HG02938 (cell line): Measurements from ENCODE around the gene ARHGDIG.
"Not testable (repeated sequence)": the region's sequence is repeated elsewhere in the genome, so short reads cannot be mapped to it uniquely, and the experiment has no call there.

Source experiments
- ATAC-seq: cut with Tn5 transposase; IDR thresholded peaks from one replicate; pipeline ENCODE4 v1.9.1; 2021; ENCODE audit warnings: mild to moderate bottlenecking, moderate library complexity; ENCODE audit not compliant: unreplicated experiment

Gene ARHGDIG

DNA sequence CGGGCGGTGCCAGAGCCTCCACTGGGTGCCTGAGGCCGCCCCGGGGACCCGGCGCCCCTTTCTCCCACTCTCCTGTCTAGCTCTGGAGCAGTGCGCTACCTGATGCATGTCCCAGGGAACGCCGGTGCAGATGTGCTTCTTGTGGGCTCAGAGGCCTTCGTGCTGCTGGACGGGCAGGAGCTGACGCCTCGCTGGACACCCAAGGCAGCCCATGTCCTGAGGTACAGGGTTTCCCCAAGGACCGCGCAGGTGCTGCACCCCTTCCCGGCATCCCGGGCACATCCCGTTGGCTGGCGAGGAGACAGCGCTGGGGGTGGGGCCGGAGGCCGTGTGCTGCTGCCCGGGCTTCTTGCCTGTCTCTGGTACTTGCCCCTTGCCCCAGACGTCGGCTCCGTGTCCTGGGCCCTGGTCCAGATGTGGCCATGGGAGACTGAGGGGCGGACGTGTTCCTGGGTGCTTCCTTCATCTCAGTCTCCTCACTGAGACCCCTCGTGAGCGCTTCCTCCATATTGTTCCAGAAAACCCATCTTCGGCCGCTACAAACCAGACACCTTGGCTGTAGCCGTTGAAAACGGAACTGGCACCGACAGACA, 17.1 kb upstream of the ARHGDIG start:
- no peak for ATAC-seq

DNA sequence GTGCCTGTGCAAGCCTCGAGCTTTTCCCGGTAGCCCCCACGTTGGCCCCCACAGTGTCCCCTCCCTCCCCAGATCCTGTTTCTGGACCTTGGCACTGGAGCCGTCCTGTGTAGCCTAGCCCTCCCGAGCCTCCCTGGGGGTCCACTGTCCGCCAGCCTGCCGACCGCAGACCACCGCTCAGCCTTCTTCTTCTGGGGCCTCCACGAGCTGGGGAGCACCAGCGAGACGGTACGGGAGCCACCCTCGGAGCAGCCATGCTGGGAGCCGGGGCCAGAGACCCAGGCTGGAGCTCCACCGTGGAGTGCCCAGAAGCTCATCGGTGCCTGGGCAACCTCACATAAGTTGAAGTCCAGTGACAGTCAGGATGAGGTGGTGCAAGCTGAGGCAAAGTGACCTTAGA, 16.4 kb upstream of the ARHGDIG start:
- no peak for ATAC-seq

DNA sequence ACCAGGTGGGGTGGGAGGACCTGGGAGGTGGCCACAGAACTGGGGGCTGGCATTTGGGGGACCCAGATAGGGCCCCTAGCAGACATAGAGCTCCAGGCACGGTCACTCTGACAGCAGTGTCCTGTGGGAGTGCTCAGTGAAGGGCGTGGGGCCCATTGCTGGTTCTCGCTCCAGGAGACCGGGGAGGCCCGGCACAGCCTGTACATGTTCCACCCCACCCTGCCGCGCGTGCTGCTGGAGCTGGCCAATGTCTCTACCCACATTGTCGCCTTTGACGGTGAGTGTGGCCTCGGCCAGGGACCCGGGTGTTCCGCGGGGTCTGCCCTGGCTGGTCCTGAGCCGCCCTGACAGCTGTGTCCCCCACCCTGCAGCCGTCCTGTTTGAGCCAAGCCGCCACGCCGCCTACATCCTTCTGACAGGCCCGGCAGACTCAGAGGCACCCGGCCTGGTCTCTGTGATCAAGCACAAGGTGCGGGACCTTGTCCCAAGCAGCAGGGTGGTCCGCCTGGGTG, 15.9 kb upstream of the ARHGDIG start:
- ATAC-seq, result no peak

DNA sequence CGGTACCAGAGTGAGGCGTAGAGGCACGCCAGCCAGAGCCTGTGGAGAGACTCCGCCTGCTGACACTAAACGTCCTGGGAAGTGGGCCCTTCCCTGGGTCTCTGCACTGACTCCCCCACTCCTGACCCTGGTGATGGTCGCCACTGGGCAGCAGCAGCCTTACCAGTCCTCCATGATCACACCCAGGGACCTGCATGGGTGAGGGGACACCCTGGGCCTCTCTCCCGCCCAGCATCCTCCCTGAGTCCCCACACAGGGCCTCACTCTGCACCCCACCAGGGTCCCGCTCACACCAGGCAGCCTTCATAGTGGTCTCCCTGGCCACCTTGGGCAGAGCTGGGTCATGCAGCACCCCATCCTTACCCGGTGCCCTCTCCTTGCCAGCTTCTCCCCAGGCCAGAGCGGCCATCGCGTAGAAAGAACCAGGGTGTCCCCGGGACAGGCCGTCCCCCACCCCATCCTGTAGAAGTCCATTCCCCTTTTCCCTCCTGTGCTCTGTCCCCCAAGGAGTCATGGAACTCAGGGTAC, 15.3 kb upstream of the ARHGDIG start:
- ATAC-seq, result no peak

DNA sequence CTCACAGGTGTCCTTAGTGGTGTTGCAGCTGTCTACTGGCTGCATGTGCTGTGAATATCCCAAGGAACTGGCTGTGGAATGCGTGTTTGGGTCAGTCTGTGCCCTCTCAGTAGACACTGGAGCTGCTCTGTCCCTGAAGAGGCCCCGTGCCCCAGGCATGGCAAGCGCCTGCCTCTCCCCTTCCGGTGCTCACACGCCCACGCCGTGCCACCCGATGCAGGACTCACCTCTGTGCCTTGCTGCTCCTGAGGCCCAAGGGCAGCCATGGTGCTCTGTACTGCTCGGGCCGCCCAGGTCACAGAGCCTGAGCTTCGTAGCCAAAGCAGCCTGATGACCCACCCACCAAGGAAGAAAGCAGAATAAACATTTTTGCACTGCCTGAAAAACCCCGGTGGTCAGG, 14.7 kb upstream of the ARHGDIG start:
- no peak for ATAC-seq

DNA sequence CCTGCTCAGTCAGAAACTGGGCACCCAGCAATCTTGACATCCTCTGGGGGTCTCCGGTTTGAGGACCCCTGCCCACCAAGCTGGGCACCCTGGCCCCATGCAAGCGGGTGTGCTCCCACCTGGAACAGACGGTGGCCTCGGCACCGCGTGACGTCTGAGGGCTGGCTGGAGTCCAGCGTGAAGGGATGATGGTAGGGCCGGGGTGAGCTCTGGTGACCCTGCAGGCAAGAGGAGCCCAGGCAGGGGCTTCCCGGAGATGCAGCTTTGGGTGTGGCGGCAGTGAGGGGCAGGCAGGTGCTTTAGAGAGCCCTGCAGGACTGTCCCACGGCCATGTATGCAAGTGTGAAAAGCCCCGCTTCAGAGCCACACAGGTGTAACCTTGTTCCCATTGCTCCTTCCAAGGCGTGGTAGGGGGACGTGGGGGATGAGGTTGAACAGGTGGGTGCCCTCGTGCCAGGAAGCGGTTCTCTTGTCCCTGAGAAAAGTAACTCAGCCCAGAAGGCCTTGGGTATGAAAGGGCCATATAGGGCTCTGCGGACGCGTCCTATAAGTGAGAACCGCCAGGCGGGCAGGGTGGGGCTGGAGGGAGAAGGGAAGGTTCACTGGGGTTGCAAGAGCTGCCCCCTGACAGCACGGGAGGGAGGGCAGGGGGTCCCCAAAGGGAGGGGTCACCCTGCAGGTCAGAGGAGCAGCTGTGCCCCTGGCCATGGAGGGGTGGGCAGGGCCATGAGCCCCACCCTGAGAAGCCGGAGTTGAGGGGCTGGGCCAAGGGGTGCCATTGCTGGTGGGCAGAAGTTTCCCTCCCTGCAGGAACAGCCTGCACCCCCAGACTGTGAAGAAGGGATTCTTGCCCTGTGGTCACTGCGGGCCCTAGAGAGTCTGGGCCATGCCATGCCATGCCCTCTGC, 13.9 kb upstream of the ARHGDIG start:
- no peak for ATAC-seq

DNA sequence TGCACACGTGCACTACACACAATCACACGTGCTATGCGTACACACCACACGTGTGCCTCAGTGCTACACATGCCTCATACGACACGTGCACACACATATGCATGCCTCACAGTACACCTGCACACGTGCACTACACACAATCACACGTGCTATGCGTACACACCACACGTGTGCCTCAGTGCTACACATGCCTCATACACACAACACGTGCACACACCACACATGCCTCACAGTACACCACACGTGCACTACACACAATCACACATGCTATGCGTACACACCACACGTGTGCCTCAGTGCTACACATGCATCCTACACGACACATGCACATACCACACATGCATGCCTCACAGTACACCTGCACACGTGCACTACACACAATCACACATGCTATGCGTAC, 12.8 kb upstream of the ARHGDIG start:
- not testable (repeated sequence) for ATAC-seq

DNA sequence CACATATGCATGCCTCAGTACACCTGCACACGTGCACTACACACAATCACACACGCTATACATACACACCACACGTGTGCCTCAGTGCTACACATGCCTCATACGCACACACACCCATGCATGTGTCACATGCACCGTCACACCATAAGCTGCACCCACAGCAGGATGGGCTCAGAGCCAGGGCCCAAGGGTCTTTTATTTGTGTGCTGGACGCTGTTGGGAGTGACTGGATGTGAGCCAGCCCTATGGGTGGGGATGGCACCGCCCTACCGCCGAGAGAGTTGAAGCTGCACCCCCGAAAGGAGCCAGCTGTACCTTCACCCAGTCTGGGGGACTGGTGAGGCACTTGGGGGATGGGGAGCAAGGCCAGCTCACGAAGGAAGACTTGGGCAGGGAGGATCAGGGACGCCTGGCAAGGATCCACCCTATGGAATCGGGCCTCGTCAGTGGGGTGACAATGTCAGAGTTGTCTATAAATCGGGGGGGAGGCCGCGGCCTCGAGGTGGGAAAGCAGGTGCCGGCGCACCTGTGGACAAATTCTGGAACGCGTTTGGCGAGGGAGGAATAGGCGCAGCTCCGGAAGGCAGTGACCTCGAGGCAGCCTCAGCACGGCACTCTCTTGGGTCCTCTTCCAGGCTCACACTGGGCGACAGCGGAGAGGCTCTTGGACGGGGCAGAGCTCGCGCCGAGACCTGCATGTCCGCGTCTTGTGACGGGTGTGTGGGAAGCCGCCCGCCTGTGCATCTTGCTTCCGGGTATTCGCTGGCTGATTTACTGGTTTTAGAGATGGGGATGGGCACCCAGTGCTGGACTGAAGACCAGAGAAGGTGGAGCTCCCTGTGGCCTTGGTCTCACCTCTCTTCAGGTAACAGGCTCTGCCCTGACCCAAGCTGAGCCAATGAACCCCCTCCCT, 12.0 kb upstream of the ARHGDIG start:
- no peak for ATAC-seq

DNA sequence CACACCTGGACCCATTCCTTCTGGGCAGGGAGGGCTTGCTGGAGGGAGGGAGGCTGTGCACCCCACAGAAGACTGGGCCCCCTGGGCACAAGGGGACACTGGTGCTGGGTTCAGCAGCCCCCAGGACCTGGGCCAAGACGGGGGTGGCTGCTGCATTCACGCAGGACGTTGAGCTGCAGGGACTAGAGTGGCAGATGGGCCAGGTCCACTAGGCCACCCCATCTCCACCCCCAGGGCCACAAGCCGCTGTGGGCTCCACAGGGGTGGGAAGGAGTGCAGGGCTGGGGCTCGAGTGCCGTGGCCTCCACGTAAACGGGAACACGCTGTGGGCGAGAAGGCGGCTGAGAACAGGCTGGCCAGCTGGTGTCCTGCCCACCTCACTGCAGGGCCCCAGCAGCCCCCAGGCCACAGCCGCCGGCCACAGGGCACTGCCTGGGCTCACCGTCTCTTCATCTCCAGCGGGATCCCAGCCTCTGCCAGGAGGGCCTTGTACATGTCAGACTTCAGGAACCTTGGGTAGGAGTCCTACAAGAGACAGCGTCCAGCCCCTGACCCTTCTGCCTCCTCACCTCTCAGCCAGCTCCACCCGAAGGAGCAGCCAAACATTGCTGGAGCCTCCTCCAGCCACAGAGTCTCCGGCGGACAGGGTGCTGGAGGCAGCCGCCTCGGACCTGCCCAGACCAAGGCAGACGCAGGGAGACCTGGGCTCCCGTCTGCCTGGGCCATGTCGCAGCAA, 11.2 kb upstream of the ARHGDIG start:
- no peak for ATAC-seq

DNA sequence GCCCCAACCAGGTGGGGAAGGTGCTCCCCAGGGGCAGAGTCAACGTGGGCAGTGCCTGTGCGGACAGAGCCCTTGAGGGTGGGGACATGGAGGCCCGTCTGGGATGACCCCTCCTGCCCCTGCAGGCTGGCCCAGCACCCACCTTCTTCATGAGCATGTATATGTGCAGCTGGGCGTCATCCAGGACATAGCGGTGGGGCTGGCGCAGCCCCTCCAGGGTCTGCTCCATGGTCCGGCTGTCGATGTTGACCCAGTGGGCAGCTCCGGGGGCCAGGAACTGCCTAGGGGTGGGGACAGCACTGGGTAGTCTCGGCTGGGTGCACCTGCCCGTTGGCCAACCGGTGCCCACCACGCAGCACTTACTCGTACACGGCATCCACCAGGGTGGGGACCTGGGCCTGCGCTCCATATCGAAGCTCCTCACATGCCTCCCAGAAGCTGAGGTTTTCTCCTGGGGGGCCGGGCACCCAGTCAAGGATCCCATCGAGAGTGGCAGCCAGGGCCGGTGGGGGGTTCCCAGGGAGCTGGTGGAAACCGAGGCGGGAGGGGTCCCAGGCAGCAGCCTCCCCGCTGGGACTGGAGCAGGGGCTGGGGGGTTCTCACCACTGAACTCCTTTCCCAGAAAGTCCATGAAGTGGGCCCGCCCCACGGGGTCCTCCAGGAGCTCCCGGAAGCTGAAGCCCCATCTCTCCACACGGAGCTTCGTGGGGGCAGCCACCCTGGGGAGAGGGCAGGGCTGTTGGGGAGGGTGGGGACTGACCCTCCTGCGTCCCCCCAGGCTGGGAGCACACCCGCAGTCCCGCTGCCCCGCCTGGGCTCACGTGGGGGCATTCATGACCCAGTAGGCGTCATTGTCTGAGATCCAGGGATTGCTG, 9.8 kb upstream of the ARHGDIG start:
- ATAC-seq, result no peak

DNA sequence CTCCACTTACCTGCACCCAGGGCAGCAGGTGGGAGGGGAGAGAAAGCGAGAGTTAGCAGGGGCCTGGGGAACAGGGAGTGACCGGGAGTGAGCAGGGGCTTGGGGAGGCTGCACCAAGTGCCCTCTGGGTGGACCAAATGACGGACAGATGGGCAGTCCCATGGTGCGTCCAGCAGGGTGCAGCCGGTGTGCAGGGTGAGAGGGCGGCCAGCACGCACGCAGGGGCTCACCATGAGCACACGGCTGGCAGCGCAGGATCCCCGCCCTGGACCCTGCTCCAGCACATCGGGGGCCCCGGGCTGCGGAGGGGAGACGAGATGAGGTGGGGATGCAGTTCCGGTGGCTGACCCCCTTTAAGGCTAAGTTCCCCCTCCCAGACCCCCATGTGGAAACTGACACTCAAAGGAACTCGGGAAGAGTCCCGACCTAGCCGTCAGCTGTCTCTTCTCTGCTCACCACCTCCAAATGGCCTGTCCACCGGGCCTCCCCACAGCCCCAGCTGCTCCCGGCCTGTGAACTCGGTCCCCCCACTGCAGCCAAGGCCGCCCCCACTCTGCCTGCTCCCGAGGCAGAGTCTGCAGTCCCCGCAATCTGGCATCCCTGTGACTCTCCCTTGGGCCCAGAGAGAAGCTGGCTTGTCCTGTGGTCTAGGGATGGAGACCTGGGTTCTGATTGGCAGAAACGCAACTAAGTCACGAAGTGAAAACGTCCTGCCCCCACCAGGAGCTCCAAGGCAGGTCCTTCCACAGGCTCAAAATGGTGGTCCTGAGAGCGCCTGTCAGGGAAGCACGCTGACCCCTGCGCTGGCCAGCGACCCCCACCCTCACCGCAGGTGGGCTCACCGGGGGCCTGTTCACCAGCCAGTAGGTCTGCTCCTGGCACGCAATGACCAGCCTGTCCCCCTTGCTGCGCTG, 7.5 kb upstream of the ARHGDIG start:
- no peak for ATAC-seq

DNA sequence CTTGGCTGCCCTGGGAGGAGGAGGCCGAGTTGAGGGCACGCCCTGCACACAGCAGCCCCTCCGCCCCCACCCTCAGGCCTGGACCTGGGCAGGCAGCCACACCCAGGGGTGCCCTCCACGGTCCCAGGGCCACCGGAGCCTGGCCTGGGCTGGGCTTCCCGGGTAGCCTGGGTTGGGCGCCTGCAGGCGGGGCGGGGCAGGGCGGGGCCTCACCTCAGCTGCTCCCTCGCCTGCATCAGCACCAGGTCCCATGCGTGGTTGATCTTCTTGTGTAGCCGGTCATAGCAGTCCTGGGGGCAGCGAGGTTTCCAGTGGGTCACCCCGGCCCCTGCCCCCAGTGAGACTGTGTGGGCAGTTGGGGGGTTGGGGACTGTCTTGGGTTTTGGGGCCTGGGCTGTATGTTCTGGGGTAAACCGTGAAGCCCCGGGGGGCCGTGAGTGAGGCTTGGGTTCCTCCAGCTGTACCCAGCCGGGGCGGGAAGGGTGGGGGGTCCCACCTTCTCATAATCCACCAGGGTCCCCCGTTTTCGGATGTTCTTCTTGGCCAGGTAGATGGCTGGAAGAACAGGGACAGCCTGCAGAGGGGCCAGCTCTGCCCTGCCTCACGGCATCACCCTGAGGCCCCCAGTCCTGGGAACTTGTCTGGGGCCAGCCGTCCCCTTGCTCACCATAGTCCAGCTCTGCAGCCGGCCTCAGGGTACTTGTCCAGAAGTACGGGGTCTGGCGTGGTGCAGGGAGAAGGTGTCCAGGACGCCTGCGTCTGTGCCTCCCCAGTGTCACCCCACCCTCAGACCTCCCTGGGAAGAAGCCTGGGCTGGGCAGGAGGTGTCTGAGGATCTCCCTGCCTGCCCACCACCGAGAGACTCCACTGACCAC, 6.6 kb upstream of the ARHGDIG start:
- ATAC-seq, result no peak

DNA sequence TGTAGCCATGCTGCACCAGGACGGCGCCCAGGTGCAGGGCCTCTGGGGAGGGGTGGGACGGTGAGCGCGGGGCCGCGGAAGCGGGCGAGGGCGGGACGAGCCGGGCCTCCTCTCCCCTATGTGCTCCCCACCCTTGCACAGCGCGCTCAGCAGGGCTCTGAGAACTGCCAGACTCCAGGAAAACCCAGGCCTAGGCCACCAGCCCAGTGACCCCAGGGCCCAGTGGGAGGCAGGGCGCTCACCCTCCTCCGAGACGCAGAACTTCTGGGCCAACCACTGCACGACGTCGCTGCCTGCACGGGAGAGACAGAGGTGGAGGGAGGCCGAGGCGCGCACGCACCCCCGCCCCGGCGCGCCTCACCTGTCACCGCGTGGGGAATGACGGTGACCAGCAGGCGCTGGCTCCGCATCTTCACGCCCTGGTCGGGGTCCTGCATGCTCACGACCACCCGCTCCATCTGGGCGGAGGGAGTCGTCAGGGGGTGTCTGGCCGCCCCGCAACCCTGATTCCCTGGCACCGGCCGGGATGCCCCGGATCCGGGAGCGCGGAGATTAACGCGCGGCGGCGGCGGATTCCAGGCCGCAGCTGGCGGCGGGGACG, 5.2 kb upstream of the ARHGDIG start:
- ATAC-seq, result no peak

DNA sequence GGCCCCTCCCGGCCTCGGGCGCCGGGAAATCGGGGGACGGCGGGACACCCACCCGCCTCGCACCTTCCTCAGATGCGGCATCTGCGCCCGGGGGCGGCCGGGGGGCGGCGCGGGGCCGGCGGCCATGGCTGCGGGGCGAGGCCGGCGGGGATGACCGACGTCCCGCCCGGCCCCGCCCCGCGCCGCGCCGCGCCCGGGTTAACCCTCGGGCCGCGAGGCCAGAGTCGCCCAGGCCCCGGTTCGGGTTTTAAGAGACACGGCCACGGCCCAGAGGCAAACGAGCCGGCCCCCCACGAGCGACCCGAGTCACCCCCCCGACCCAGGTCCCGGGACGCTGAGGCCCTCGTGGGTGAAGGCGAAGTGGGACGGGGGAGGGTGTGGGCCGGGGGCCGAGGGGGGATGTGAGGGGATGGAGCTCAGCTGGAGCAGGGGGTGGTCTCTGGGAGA, 4.6 kb upstream of the ARHGDIG start, which contains the start of gene RGS11:
RGS11 (minus strand) TSS at position 159 of the 447 bp plus-strand sequence; CDS start at position 126, 33 bp downstream.
- no peak for ATAC-seq

DNA sequence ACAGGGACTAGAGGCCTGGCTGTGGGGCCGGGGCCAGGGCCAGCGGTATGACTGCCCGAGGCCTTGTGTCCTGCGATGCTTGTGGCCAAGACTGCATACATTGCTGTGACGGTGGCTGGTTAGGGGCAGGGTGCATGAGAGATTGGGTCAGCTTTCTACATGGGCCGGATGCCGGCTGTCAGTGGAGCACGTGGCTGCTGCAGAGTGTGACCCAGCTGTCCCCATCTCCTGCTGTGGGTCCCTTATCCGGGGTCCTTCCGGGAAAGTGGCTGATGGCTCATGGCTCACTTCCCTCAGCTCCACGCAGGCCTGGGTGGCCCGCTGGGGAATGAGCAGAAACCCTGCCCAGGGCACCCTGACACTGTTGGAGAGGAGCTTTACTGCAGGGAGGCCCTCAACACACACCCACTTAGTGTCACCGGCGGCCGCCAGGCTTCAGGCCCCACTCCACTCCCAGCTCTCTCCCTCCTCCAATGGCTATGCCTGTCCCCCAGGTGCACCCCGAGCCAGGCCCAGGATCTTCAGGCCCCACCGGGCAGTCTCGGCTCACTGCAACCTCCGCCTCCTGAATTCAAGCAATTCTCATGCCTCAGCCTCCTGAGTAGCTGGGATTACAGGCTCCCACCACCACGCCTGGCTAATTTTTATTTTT, 3.8 kb upstream of the ARHGDIG start:
- ATAC-seq, result no peak

DNA sequence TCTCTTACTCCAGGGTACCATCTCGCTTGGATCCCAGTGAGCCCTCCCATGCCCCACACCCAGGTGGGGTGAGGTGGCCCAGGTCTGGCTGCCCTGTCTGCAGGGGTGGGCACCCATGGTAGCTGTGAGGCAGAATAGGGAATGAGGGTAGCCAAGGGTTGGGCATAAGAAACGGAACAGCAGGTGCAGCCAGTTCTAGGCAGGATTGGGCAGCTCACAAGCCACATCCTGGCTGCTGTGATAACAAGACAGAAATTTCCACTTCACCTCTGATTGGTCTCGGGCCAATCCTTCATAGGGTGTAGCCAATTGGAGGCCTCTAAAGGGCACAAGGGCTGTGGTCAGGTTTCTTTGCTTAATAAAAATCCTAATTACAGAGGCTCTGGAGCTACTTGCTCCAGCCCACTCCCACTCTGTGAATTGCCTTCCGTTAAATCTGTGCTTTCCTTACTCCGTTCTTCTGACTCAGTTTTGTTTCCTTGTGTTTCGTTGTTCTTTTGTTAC, 1.5 kb upstream of the ARHGDIG start:
- ATAC-seq, result no peak
